Measurements from ENCODE around the gene LARGE1. TPM values are rescaled to one million over a fixed set of nuclear protein-coding genes. Genes with fewer than 3 reads are reported as not detected.

LARGE1 gene
- polyA plus RNA-seq, 3 donors, result 0.05 to 0.13 TPM; not detected in 1

GRCh38 chr22:33438273-33438672 lies 482.0 kb downstream of the LARGE1 start:
- Histone ChIP-seq H3K4me2 (replicated peaks; ENCODE audit: extremely low read depth, low read length, poor library complexity, severe bottlenecking) (no peak overlapping the region), H4K20me1 (ENCODE audit: insufficient read depth, low read length) (no peaks in the 10 kb centered on the region), H3K4me1 (ENCODE audit: control insufficient read depth in 1 of 2, insufficient read depth in 2 of 2, low read length in 2 of 2) (no peaks in the 10 kb centered on the region), H3K36me3 (replicated peaks in 1 of 2; ENCODE audit: control insufficient read depth in 1 of 2, insufficient read depth in 2 of 2, low read length in 2 of 2) (no peaks in the 10 kb centered on the region), H3K9ac (ENCODE audit: insufficient read depth, low read length, poor library complexity, severe bottlenecking) (no peak overlapping the region), H2AFZ (ENCODE audit: insufficient read depth, low read depth, low read length, poor library complexity, severe bottlenecking) (no peak overlapping the region), H3K27ac (ENCODE audit: low read depth in 1 of 2, low read length in 2 of 2) (no peak overlapping the region), H3K4me3 (replicated peaks in 1 of 3; ENCODE audit: low read depth in 2 of 3, low read length in 3 of 3) (no peak overlapping the region), H3K9me3 (replicated peaks in 1 of 2; ENCODE audit: control insufficient read depth in 1 of 2, insufficient read depth in 1 of 2, low read length in 2 of 2) (no peaks in the 10 kb centered on the region), H3K79me2 (ENCODE audit: insufficient read depth, low read length) (no peaks in the 10 kb centered on the region), H3K27me3 (ENCODE audit: control insufficient read depth in 2 of 2, insufficient read depth in 2 of 2, low read length in 2 of 2) (no peaks in the 10 kb centered on the region)
- Mint-ChIP-seq H3K9me3 (peaks cover 0 to 6% (median 0%) of the 10 kb centered on the region in 7 donors), H3K4me1 (no peaks in the 10 kb centered on the region), H3K36me3 (no peaks in the 10 kb centered on the region), H3K27ac (no peak overlapping the region), H3K27me3 (ENCODE audit: low read depth in 3 of 3) (peaks cover 0 to 2% (median 2%) of the 10 kb centered on the region in 3 donors), H3K4me3 (no peak overlapping the region)
- TF ChIP-seq CTCF (IDR thresholded peaks at IDR 0.05), result no peak
- no peak for DNase-seq
- intact Hi-C loops (cut with micrococcal nuclease), result no loop called here
- 0% methylated on average over 1 of the region's 7 CpGs for WGBS (ENCODE audit: insufficient coverage)

- Histone ChIP-seq H3K4me2 (replicated peaks; ENCODE audit: extremely low read depth, low read length, poor library complexity, severe bottlenecking) (no peak overlapping the region), H2AFZ (ENCODE audit: insufficient read depth, low read depth, low read length, poor library complexity, severe bottlenecking) (no peak overlapping the region), H3K27ac (ENCODE audit: low read depth in 1 of 2, low read length in 2 of 2) (no peak overlapping the region), H3K27me3 (ENCODE audit: control insufficient read depth in 2 of 2, insufficient read depth in 2 of 2, low read length in 2 of 2) (no peaks in the 10 kb centered on the region), H3K79me2 (ENCODE audit: insufficient read depth, low read length) (no peaks in the 10 kb centered on the region), H3K4me3 (replicated peaks in 1 of 3; ENCODE audit: low read depth in 2 of 3, low read length in 3 of 3) (no peak overlapping the region), H4K20me1 (ENCODE audit: insufficient read depth, low read length) (no peaks in the 10 kb centered on the region), H3K36me3 (replicated peaks in 1 of 2; ENCODE audit: control insufficient read depth in 1 of 2, insufficient read depth in 2 of 2, low read length in 2 of 2) (no peaks in the 10 kb centered on the region), H3K4me1 (ENCODE audit: control insufficient read depth in 1 of 2, insufficient read depth in 2 of 2, low read length in 2 of 2) (no peaks in the 10 kb centered on the region), H3K9ac (ENCODE audit: insufficient read depth, low read length, poor library complexity, severe bottlenecking) (no peak overlapping the region), H3K9me3 (replicated peaks in 1 of 2; ENCODE audit: control insufficient read depth in 1 of 2, insufficient read depth in 1 of 2, low read length in 2 of 2) (peaks cover 4 to 9% of the 10 kb centered on the region in 2 donors)
- intact Hi-C loops (cut with micrococcal nuclease), result no loop called here
- Mint-ChIP-seq H3K4me3 (no peak overlapping the region), H3K27ac (no peak overlapping the region), H3K27me3 (ENCODE audit: low read depth in 3 of 3) (peaks cover 1 to 4% (median 4%) of the 10 kb centered on the region in 3 donors), H3K4me1 (no peaks in the 10 kb centered on the region), H3K36me3 (no peaks in the 10 kb centered on the region), H3K9me3 (peaks cover 0 to 19% (median 11%) of the 10 kb centered on the region in 7 donors)
- no peak for TF ChIP-seq CTCF (IDR thresholded peaks at IDR 0.05)
- WGBS (ENCODE audit: insufficient coverage), result 60% methylated on average over 1 of the region's 3 CpGs
- DNase-seq, result no peak
Observed at GRCh38 chr22:33431300-33431699, 489.0 kb downstream of the LARGE1 start.
